HG02852 (cell line): ENCODE measurements around the gene MED25.

Experiments used
- ATAC-seq: cut with Tn5 transposase; IDR thresholded peaks from one replicate; pipeline ENCODE4 v1.9.1; 2021; ENCODE audit warnings: mild to moderate bottlenecking, moderate library complexity; ENCODE audit not compliant: unreplicated experiment

Gene MED25

GRCh38 chr19:49883094-49883493 lies 65.0 kb downstream of the MED25 start:
- no peak for ATAC-seq

- no peak for ATAC-seq
Observed at GRCh38 chr19:49884109-49884508, 66.0 kb downstream of the MED25 start.

GRCh38 chr19:49884760-49885159 lies 66.7 kb downstream of the MED25 start:
- ATAC-seq = no peak
